Islet of Langerhans (tissue), 1 donor: ENCODE data around the gene AP1S3.
"Not testable (repeated sequence)": the region's sequence is repeated elsewhere in the genome, so short reads cannot be mapped to it uniquely, and the experiment has no call there.

ENCODE experiments used
- FAIRE-seq: peaks from one replicate; lab custom pipeline; 2011; peaks lifted over from hg19 to GRCh38; lab: Jason Lieb, UNC

The AP1S3 gene

DNA sequence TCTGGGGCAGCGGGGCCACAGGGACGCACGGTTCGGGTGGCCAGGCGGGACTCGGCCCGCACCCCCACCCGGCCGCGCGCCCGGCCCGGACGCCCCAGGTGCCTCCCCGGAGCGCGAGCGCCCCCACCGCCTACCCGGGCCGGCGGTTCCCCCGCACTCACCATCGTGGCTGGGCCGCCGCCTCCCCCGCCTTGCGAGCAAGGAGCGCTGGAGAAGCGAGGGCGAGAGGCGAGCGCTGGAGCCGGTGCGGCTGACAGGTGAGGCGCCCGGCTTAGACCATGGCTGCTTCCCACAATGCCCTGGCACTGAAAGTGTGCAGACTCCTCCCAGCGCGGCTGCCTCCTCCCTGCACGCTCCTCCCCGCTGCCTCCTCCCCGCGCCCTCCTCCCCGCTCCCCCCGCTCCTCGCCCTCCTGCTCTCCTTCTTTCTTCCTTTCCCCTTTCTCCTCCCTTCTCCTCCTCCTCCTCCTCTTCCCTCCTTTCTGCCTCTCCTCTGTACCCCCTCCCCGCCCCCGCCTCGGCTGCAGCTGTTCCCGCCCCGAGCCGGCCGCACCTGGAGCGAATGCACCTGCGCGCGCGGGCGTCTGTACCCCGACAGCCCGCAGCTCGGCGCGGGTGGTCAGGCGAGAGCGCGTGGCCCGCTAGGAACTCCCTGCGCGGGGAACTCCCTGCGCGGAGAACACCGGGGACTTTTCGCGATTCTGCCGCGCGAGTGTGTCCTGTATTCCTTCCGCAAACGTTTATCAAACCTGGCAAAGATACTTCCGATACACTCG lies at the start of gene AP1S3:
Gene AP1S3, minus strand, starts transcription at position 296 of the 775 bp plus-strand sequence. Its CDS starts 132 bp downstream, at position 164.
- FAIRE-seq = no peak

DNA sequence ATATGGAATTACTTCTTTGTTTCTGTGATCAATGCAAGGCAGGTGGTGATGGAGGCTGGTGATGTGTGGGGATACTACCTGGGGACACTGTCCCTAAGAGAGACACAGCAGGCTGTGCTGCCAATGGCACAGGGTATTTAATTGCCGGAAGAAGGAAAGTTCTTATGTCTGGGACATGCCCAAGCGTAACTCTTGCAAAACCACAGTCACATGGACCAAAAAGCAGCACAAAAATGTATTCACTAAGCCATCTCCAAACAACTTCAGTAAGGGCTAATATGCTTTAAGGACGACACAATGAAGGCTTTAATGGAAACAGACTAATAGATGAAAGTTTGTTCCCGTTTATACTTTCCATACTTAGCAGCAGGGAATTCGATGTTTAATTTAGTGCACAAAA lies 49.7 kb upstream of the AP1S3 start:
- FAIRE-seq = no peak

GRCh38 chr2:223886726-223887125 lies 49.3 kb upstream of the AP1S3 start:
- no peak for FAIRE-seq

GRCh38 chr2:223884399-223884798 lies 47.0 kb upstream of the AP1S3 start:
- no peak for FAIRE-seq

DNA sequence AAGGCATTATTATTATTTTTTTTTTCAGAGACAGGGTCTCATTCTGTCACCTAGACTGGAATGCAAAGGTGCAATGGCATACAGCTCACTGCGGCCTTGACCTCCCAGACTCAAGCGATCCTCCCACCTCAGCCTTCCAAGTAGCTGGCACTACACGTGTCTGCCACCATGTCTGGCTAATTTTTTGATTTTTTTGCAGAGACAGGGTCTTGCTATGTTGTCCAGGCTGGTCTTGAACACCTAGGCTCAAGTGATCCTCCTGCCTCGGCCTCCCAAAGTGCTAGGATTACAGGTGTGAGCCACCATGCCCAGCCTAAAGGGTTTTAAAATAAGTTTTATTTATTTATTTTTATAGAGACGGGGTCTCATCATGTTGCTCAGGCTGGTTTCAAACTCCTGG lies 45.3 kb upstream of the AP1S3 start:
- FAIRE-seq = no peak

GRCh38 chr2:223880796-223881195 lies 43.4 kb upstream of the AP1S3 start:
- FAIRE-seq = no peak

DNA sequence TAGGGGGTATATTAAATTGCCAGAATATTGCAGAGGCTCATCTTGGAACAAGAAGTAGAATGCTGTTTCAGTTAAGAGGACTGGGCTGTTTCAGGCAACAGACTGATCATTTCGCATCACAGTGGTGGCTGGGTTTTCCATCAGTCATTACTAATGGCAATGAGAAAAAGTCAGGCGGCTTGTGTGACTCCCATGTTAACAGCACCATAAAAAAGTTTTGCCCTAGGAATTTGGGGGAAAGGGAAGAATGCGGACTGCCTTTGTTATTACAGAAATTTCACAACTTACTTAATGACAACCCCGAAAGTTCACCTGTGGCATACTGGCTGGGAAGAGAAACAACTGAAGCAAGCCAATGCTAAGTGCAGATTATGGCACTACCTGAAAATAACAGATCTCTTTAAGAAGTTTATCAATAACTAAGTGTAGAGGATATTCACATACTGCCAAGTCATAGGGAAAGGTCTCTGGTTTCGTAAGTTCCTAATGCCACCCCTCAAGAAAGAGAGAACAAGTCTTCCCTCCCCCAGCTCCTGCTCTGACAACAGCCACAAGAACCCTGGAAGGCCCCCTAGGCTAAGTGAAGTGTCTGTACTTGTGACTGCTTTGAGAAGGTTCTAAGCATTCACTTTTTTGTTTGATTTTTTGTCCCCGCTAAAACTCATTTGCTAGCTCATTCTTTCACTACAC lies 40.5 kb upstream of the AP1S3 start:
- no peak for FAIRE-seq

DNA sequence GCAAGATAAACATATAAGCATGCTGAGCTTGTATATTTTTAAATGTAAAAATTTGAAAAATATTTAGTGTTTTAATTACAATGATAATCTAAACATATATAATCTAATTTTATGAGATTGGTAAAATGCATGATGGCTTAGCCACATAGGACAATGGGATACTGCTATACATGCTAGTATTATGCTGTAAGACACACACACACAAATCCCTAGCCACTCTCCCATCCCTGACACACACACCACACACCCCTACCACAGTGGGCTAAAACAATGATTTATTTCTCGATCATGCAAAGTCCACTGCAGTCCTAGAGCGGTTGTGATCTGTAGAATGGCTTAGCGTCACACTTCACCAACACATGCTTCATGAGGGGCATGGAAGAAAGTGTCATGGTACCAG lies 36.3 kb upstream of the AP1S3 start:
- FAIRE-seq = no peak

DNA sequence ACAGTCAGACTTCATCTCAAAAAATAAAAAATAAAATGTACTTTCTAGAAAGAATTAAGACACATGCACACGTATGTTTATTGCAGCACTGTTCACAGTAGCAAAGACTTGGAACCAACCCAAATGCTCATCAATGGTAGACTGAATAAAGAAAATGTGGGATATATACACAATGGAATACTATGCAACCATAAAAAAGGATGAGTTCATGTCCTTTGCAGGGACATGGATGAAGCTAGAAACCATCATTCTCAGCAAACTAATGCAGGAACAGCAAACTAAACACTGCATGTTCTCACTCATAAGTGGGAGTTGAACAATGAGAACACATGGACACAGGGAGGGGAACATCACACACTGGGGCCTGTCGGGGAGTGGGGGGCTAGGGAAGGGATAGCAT lies 35.4 kb upstream of the AP1S3 start:
- FAIRE-seq = not testable (repeated sequence)

DNA sequence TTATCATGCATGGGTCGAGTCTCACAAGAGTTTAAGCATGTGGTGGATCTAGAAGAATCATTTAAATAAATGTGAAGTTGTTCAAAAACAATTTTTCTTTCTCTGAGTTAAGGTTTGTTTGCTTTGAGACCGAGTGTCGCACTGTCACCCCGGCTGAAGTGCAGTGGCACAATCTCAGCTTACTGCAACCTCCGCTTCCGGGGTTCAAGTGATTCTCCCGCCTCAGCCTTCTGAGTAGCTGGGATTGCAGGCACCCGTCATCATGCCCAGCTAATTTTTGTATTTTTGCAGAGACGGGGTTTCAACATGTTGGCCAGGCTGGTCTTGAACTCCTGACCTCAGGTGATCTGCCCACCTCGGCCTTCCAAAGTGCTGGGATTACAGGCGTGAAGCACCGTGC lies 34.3 kb upstream of the AP1S3 start:
- FAIRE-seq = not testable (repeated sequence)

- FAIRE-seq = no peak
Observed at GRCh38 chr2:223870840-223871611, 33.6 kb upstream of the AP1S3 start.

DNA sequence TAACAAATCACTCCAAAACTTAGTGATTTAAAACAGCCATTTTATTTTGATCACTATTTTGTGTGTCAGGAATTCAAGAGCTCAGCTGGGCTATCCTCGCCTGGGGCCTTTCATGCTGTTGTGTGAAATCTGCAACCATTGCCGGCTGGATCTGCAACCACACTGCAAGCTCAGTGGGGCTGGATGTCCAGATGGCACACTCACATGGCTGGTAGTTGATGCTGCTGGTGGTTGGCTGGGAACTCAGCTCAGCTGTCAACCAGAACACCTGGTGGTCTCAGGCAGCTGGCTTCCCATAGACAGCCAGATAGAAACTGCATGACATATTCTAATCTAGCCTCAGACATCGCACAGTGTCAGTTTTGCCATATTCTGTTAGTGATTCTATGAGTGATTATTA lies 30.6 kb upstream of the AP1S3 start:
- FAIRE-seq = no peak

DNA sequence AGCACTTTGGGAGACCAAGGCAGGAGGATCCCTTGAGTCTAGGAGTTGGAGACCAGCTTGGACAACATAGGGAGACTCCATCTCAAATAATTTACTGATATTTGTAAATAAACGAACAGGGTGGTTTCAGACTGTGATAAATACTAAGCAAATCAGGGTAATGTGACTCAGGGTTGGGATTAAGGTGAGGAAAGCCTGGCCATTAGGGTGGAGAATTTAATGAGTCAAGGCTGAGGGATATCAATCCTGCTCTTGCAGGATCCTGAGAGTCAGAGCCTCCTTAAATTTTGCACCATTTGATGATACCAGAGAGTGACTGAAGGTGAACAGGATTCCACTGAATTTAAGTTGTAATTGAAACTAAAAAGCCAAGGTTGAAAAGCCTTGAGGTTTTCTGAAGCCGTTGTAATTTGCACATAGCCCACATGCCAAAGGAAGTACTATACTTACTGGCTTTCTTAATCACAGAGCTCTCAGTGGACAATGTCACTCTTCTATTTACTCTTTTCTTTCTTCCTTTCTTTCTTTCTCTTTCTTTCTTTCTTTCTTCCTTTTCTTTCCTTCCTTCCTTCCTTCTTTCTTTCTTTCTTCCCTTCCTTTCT lies 28.6 kb upstream of the AP1S3 start:
- FAIRE-seq = no peak

DNA sequence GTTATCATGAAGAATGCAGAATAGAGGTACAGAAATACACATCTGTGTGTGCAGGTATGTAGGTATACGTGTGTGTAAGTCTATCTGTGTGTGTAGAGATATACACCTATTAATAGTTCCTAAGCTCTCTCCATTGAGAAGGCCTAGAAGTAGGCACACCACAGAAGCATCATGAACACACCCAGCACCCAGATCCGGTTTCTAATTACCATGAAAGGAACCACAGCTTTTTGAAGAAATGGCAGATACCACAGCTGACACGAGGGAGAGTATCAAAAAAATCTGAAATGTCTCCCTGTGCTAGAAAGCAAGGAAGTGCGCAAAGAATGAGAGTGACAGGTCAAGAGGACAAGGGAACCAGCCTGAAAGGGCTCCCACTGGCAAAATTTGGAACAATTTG lies 27.7 kb upstream of the AP1S3 start:
- FAIRE-seq = no peak

GRCh38 chr2:223863491-223863890 lies 26.1 kb upstream of the AP1S3 start:
- FAIRE-seq = no peak

DNA sequence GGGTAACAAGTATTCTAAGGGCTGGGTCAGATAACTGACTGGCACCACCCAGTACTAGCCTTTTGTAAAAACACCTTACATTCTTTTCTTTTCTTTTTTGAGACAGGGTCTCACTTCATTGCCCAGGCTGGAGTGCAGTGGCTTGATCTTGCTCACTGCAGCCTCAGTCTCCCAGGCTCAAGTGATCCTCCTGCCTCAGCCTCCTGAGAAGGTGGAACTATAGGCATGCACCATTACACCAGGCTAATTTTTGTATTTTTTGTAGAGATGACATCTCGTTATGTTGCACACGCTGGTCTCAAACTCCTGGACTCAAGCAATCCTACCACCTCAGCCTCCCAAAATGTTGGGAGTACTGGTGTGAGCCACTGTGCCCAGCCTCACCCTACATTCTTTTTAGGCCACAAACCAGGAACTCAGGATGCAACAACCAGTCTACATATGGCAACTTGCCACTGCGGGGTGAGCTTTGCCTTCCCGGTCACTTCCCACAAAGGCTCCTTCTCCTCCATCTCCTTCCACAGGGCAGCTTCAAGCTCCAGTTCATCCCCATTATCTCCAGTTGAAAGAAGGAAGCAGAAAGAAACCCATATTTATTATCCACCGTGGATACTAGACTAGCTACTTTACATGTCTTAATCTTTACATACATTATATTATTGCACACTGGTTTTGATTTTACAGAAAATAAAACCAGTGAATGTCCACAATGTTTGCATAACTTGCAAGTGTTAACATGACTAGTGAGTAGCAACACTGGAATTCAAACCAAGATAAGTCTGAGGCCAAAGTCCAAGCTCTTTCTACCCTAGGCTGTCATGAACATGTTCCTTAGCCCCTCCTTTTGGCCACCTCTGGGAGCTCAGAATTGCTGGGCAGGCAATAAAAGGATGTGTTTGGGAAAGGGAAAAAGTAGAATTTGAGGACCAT lies 23.7 kb upstream of the AP1S3 start:
- FAIRE-seq = no peak

- FAIRE-seq = no peak
Observed at GRCh38 chr2:223859070-223859469, 21.7 kb upstream of the AP1S3 start.

GRCh38 chr2:223856584-223856983 lies 19.2 kb upstream of the AP1S3 start:
- no peak for FAIRE-seq

GRCh38 chr2:223856021-223856420 lies 18.6 kb upstream of the AP1S3 start:
- no peak for FAIRE-seq

DNA sequence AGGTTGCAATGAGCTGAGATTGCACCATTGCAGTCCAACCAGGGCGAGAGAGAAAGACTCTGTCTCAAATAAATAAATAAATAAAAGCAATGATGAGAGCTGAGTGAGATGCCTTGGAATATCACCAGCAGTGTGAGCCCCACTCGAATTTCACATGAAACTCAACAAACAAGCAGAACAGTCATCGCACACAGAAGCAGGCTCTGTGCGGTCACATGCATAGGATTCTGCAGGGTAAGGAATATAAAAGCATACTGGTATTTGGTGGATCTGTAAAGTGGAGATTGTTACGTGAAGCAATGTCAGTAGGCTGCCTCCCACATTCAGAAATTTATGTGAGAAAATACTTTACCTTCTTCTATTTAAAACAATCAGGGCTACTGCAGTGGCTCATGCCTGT lies 18.0 kb upstream of the AP1S3 start:
- FAIRE-seq = no peak

GRCh38 chr2:223854741-223855140 lies 17.4 kb upstream of the AP1S3 start:
- no peak for FAIRE-seq

DNA sequence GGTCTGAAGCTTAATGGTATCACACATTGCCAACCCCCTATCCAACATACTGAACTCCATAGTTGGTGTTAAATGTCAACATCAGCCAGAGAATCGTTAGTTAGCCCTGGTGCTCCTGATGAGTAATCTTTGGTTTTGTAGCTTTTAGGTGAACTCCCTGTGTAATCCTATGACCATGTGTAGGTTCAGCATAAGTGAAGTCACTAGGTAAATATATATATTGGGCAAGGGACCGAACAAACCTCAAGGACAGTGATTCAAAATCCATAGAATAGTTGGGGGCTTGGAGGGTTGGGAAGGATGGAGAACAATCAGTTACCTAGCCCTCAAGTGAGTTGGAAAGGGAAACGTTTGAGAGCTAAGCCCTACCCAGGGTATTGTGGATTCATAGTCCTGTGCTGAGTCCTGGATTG lies 16.0 kb upstream of the AP1S3 start:
- no peak for FAIRE-seq
